Ovary (tissue), 9 donors: ENCODE measurements around the gene SPEN. TPM values are rescaled to one million over a fixed set of nuclear protein-coding genes. Genes with fewer than 3 reads are reported as not detected.
"Not testable (repeated sequence)": the region's sequence is repeated elsewhere in the genome, so short reads cannot be mapped to it uniquely, and the experiment has no call there.

Source experiments
- DNase-seq, 5 donors: peaks; one replicate each; pipeline ENCODE4 v3.0.0-alpha.2; 2019 to 2020
- H3K27ac ChIP-seq, 2 donors: fragments of 200-600 bp; one replicate each; pipeline versions ENCODE4 v1.5.1 to v1.8.0; 2019 to 2022
- H3K27me3 ChIP-seq: fragments of 200-600 bp; one replicate; pipeline ENCODE4 v1.8.0; 2022
- H3K36me3 ChIP-seq: fragments of 200-600 bp; sonication (generic); one replicate; pipeline ENCODE4 v1.5.1; 2019
- H3K4me1 ChIP-seq: one replicate; pipeline ENCODE4 v1.8.1; 2013; ENCODE audit warnings: mild to moderate bottlenecking, moderate library complexity; ENCODE audit not compliant: insufficient read depth
- H3K4me3 ChIP-seq: fragments of 200-600 bp; sonication (generic); one replicate; pipeline ENCODE4 v1.5.1; 2017
- H3K9me3 ChIP-seq, 2 donors: fragments of 200-600 bp in 1 of 2; sonication (generic) in 1 of 2; one replicate each; pipeline versions ENCODE4 v1.5.1 to v1.8.1; 2013 to 2019; ENCODE audit warnings: mild to moderate bottlenecking in 1 of 2, moderate library complexity in 1 of 2
- CTCF ChIP-seq, 3 donors: fragments of 450-650 bp in 2 of 3; fragments of 200-600 bp in 1 of 3; IDR thresholded peaks; one replicate each; pipeline versions ENCODE4 v1.5.1 to v1.8.0; 2016 to 2022; ENCODE audit warnings: antibody characterized with exemption in 3 of 3, mild to moderate bottlenecking in 1 of 3
- EP300 ChIP-seq: sonication (generic); formaldehyde crosslinking; IDR thresholded peaks from one replicate; pipeline ENCODE4 v1.6.1; 2017; ENCODE audit warnings: antibody characterized with exemption
- POLR2A ChIP-seq: fragments of 450-650 bp; IDR thresholded peaks from one replicate; pipeline ENCODE4 v1.6.1; 2017; ENCODE audit warnings: antibody characterized with exemption, mild to moderate bottlenecking, moderate library complexity
- WGBS, 3 donors: extraction: QIAGEN DNeasy Blood & Tissue Kit in 1 of 3; methylation state at CpG; one replicate each; pipeline versions ENCODE4 v1.1.5 to v1.1.7; 2013 to 2017; 5-methylcytosine and 5-hydroxymethylcytosine counted together
- intact Hi-C, 4 donors: fragments of 100-400 bp; cut with DNase I; formaldehyde crosslinking; loops; one replicate each; pipeline versions ENCODE4 v1.11.0 to v1.15.1; 2022 to 2023
- polyA plus RNA-seq, 2 donors: library from polyadenylated mRNA; stranded (reverse); fragments of 200-250 nt in 1 of 2; fragments of 350-450 nt in 1 of 2; fragmentation: Illumina TruSeq in 1 of 2; extraction: RNeasy Lipid Tissue Mini Kit (QIAGEN cat#74804) in 1 of 2; gene quantifications; one replicate each; pipeline ENCODE4 v1.2.3, GENCODE V29; 2013 to 2014
- total RNA-seq, 7 donors: library from RNA; depleted of rRNA in 2 of 7; stranded (reverse); fragments of >200 nt in 2 of 7; fragmentation: NEBNext Ultra II Directional in 3 of 7; extraction: Animal tissue kit (Norgen Biotek cat#: 25700) in 3 of 7; gene quantifications; one replicate each; pipeline versions ENCODE4 v1.1.0 to v1.2.4, GENCODE V29; 2016 to 2023
- donor health status: DM: no; HTN: no; CAD: no; lungs with moderate emphysema.
- donor health status: DM: no; HTN: no; CAD: no.
- donor health status: Bipolar disorder and iron deficiency.
- donor health status: DM: yes; HTN: yes; CAD: no.
- donor health status: DM: no; HTN: no; CAD: no.
- donor health status: DM: yes; HTN: yes; CAD: no.

The SPEN gene
- total and polyA plus RNA-seq, 9 donors, result 30.5 to 93.2 (median 62.9) TPM

GRCh38 chr1:15975805-15976680, 128.5 kb downstream of the SPEN start, which contains the start of gene ZBTB17:
Gene ZBTB17, minus strand, starts transcription at chr1:15976101. Its CDS starts 27,606 bp downstream, at chr1:15948495.
- H3K27ac ChIP-seq, result peak within 1 kb of the TSS in 1 of 2 donors; percentile 80
- peak within 1 kb of the TSS; percentile 91 for H3K4me3 ChIP-seq
- WGBS, 3 donors, result 7 to 16% (median 8%) methylated on average over 24 to 47 of the region's 47 CpGs
- no peaks in the 10 kb centered on the region for H3K9me3 ChIP-seq
- H3K4me1 ChIP-seq, result peaks cover 5% of the 10 kb centered on the region
- no peak for TF ChIP-seq EP300
- peak; percentile 70 for TF ChIP-seq POLR2A
- peak; percentile 93 to 97 (median 94) for DNase-seq
- H3K27me3 ChIP-seq, result no peaks in the 10 kb centered on the region
- H3K36me3 ChIP-seq, result no peaks in the 10 kb centered on the region
- intact Hi-C loops, result no loop called here

DNA sequence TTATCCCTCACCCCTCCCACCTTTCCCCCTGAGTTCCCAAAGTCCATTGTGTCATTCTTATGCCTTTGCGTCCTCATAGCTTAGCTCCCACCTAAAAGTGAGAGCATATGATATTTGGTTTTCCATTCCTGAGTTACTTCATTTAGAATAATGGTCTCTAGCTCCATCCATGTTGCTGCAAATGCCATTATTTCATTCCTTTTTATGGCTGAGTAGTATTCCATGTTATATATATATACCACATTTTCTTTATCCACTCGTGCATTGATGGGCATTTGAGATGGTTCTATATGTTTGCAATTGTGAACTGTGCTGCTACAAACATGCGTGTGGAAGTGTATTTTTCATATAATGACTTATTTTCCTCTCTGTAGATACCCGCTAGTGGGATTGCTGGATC, 130.4 kb downstream of the SPEN start:
- H3K4me1 ChIP-seq, H3K27me3 ChIP-seq, H3K4me3 ChIP-seq, DNase-seq, H3K36me3 ChIP-seq, H3K27ac ChIP-seq, intact Hi-C loops, H3K9me3 ChIP-seq: not testable (repeated sequence)
- WGBS, 3 donors, result 92 to 94% (median 93%) methylated on average over 4 of the region's 4 CpGs

GRCh38 chr1:15981679-15982078, 134.2 kb downstream of the SPEN start:
- intact Hi-C loops, result no loop called here
- Histone ChIP-seq H3K4me3 (no peak overlapping the region), H3K36me3 (no peaks in the 10 kb centered on the region)

DNA sequence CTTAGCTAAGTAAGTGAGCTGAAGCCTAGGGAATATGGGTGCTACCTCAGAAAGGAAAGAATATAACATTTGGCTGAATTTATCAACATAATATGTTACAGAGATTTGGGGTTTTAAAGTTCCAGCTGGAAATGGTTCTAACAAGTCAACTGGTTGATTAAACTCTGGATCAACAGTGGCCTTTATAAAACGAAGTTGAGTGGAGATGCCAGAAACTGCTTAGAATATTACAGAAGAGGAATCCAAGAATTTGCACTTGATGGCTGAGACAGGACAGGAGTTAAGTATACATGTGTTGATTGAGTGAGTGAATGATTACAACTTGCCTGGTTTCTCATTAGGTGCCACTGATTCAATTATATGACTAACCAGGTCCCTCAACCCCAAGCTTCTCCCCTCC, 135.8 kb downstream of the SPEN start:
- 11 to 19% (median 16%) methylated on average over 1 of the region's 1 CpG for WGBS, 3 donors
- Histone ChIP-seq H3K27ac (no peak overlapping the region), H3K27me3 (no peaks in the 10 kb centered on the region)

More at GRCh38 chr1:15981679-15982078, 134.2 kb downstream of the SPEN start:
- H3K4me1 ChIP-seq, result no peaks in the 10 kb centered on the region
- TF ChIP-seq EP300 (no peak), CTCF (IDR thresholded peaks at IDR 0.05) (no peak), POLR2A (no peak)
- DNase-seq, result no peak
- no peaks in the 10 kb centered on the region for H3K9me3 ChIP-seq
- H3K27ac ChIP-seq, result no peak overlapping the region
- WGBS, 3 donors, result 65 to 76% (median 72%) methylated on average over 3 of the region's 3 CpGs
- H3K27me3 ChIP-seq, result no peaks in the 10 kb centered on the region

GRCh38 chr1:15985611-15986297, 138.2 kb downstream of the SPEN start:
- Histone ChIP-seq H3K4me3 (no peak overlapping the region), H3K27ac (no peak overlapping the region), H3K9me3 (no peaks in the 10 kb centered on the region), H3K4me1 (no peaks in the 10 kb centered on the region), H3K27me3 (no peaks in the 10 kb centered on the region), H3K36me3 (no peaks in the 10 kb centered on the region)
- intact Hi-C loops, result no loop called here
- no peak for DNase-seq
- 61 to 67% (median 64%) methylated on average over 5 of the region's 5 CpGs for WGBS, 3 donors
- TF ChIP-seq POLR2A (no peak), EP300 (no peak), CTCF (IDR thresholded peaks at IDR 0.05) (no peak)

More for the DNA sequence above, 135.8 kb downstream of the SPEN start:
- TF ChIP-seq CTCF (IDR thresholded peaks at IDR 0.05), result no peak
- no peaks in the 10 kb centered on the region for H3K36me3 ChIP-seq
- H3K4me1 ChIP-seq, result no peaks in the 10 kb centered on the region
- intact Hi-C loops, result no loop called here
- H3K9me3 ChIP-seq, result no peaks in the 10 kb centered on the region
- no peak for DNase-seq
- H3K4me3 ChIP-seq, result no peak overlapping the region
